Spleen (tissue), 7 donors: ENCODE data around the gene SHC1.

Experiments used
- POLR2A ChIP-seq, 3 donors: fragments of 450-650 bp; IDR thresholded peaks; one replicate each; pipeline ENCODE4 v1.5.1; 2017; ENCODE audit warnings: antibody characterized with exemption in 3 of 3, mild to moderate bottlenecking in 1 of 3
- POLR2AphosphoS5 ChIP-seq, 3 donors: sonication (generic); formaldehyde crosslinking; IDR thresholded peaks; one replicate each; pipeline ENCODE4 v1.5.1; 2017; ENCODE audit warnings: antibody characterized with exemption in 3 of 3
- TF ChIP-seq, protein P1 (sequence below), 11 experiments: fragments of 200-600 bp in 7 of 11; fragments of 450-650 bp in 4 of 11; sonication (generic) in 4 of 11; IDR thresholded peaks in 8 of 11; conservative IDR thresholded peaks in 3 of 11; 1 replicate in 7 of 11; 2 replicates in 4 of 11; pipeline versions ENCODE4 v1.4.0 to v1.8.0; 2016 to 2021; ENCODE audit warnings: antibody characterized with exemption in 11 of 11, inconsistent platforms in 4 of 11, mild to moderate bottlenecking in 1 of 11
- donor health status: DM: no; HTN: no; CAD: no; lungs with moderate emphysema.
- donor health status: DM: no; HTN: no; CAD: no.
- donor health status: DM: no; HTN: no; CAD: no.

DNA sequence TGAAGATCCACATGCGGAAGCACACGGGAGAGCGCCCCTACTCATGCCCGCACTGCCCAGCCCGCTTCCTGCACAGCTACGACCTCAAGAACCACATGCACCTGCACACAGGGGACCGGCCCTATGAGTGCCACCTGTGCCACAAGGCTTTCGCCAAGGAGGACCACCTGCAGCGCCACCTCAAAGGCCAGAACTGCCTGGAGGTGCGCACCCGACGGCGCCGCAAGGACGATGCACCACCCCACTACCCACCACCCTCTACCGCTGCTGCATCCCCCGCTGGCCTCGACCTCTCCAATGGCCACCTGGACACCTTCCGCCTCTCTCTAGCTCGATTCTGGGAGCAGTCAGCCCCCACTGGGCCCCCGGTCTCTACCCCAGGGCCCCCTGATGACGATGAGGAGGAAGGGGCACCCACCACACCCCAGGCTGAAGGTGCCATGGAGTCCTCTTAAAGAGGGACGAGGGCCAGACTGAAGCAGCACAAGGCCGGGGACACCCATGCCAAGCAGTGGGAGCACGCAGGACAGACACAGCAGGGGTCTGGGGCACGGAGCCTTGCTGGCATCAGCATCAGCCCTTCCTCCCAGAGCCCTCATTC lies 45.8 kb upstream of the SHC1 start:
- TF ChIP-seq, protein P1, sequence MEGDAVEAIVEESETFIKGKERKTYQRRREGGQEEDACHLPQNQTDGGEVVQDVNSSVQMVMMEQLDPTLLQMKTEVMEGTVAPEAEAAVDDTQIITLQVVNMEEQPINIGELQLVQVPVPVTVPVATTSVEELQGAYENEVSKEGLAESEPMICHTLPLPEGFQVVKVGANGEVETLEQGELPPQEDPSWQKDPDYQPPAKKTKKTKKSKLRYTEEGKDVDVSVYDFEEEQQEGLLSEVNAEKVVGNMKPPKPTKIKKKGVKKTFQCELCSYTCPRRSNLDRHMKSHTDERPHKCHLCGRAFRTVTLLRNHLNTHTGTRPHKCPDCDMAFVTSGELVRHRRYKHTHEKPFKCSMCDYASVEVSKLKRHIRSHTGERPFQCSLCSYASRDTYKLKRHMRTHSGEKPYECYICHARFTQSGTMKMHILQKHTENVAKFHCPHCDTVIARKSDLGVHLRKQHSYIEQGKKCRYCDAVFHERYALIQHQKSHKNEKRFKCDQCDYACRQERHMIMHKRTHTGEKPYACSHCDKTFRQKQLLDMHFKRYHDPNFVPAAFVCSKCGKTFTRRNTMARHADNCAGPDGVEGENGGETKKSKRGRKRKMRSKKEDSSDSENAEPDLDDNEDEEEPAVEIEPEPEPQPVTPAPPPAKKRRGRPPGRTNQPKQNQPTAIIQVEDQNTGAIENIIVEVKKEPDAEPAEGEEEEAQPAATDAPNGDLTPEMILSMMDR (IDR thresholded peaks at IDR 0.05 in 8 of 11, conservative IDR thresholded peaks at IDR 0.05 in 3 of 11) = no peak
- TF ChIP-seq POLR2A (IDR thresholded peaks at IDR 0.05) = no peak
- peak; percentile 81 to 91 (median 81) for TF ChIP-seq POLR2AphosphoS5 (IDR thresholded peaks at IDR 0.05)
